HG03064 (cell line): Measurements from ENCODE around the gene ARHGAP12.
A peak's percentile ranks its signal among the peaks of the same experiment; 100 is the strongest.

Source experiments
- ATAC-seq: cut with Tn5 transposase; IDR thresholded peaks from one replicate; pipeline ENCODE4 v1.9.1; 2021; ENCODE audit warnings: low read depth; ENCODE audit not compliant: unreplicated experiment

Gene ARHGAP12

GRCh38 chr10:31885971-31886370 lies 42.7 kb downstream of the ARHGAP12 start:
- ATAC-seq, result no peak

- ATAC-seq, result no peak
These were observed 44.2 kb downstream of the ARHGAP12 start for GRCh38 chr10:31884386-31884785.

- ATAC-seq, result no peak
These were observed 45.2 kb downstream of the ARHGAP12 start for GRCh38 chr10:31883397-31883796.

GRCh38 chr10:31878486-31878885 lies 50.1 kb downstream of the ARHGAP12 start:
- ATAC-seq, result no peak

GRCh38 chr10:31876652-31877352 lies 51.8 kb downstream of the ARHGAP12 start:
- no peak for ATAC-seq

GRCh38 chr10:31875608-31876007 lies 53.0 kb downstream of the ARHGAP12 start:
- peak; percentile 53 for ATAC-seq

GRCh38 chr10:31873724-31874123 lies 54.9 kb downstream of the ARHGAP12 start:
- no peak for ATAC-seq

GRCh38 chr10:31871266-31872065 lies 57.2 kb downstream of the ARHGAP12 start:
- no peak for ATAC-seq

GRCh38 chr10:31867646-31868045 lies 61.0 kb downstream of the ARHGAP12 start:
- no peak for ATAC-seq

GRCh38 chr10:31866118-31866670 lies 62.4 kb downstream of the ARHGAP12 start:
- no peak for ATAC-seq

- no peak for ATAC-seq
These were observed 63.7 kb downstream of the ARHGAP12 start for GRCh38 chr10:31864834-31865518.

GRCh38 chr10:31855033-31855432 lies 73.6 kb downstream of the ARHGAP12 start:
- ATAC-seq, result no peak

GRCh38 chr10:31853629-31854028 lies 75.0 kb downstream of the ARHGAP12 start:
- no peak for ATAC-seq

GRCh38 chr10:31851216-31851615 lies 77.4 kb downstream of the ARHGAP12 start:
- ATAC-seq, result no peak

- ATAC-seq, result no peak
These were observed 81.1 kb downstream of the ARHGAP12 start for GRCh38 chr10:31847515-31847914.

- ATAC-seq, result no peak
These were observed 89.9 kb downstream of the ARHGAP12 start for GRCh38 chr10:31838709-31839108.

- no peak for ATAC-seq
These were observed 90.6 kb downstream of the ARHGAP12 start for GRCh38 chr10:31838065-31838464.

GRCh38 chr10:31836569-31837406 lies 91.8 kb downstream of the ARHGAP12 start:
- ATAC-seq, result no peak

- no peak for ATAC-seq
These were observed 94.9 kb downstream of the ARHGAP12 start for GRCh38 chr10:31833753-31834152.

GRCh38 chr10:31832261-31832660 lies 96.4 kb downstream of the ARHGAP12 start:
- no peak for ATAC-seq
